ENCODE data around the gene PNN.
"Not testable (repeated sequence)": the region's sequence is repeated elsewhere in the genome, so short reads cannot be mapped to it uniquely, and the experiment has no call there.

Gene PNN

DNA sequence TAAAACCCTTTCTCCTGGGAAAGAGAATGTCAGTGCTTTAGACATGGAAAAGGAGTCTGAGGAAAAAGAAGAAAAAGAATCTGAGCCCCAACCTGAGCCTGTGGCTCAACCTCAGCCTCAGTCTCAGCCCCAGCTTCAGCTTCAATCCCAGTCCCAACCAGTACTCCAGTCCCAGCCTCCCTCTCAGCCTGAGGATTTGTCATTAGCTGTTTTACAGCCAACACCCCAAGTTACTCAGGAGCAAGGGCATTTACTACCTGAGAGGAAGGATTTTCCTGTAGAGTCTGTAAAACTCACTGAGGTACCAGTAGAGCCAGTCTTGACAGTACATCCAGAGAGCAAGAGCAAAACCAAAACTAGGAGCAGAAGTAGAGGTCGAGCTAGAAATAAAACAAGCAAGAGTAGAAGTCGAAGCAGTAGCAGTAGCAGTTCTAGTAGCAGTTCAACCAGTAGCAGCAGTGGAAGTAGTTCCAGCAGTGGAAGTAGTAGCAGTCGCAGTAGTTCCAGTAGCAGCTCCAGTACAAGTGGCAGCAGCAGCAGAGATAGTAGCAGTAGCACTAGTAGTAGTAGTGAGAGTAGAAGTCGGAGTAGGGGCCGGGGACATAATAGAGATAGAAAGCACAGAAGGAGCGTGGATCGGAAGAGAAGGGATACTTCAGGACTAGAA lies 6.1 kb downstream of the PNN start:
- DNase-seq (ENCODE audit: low read depth), result no peak

DNA sequence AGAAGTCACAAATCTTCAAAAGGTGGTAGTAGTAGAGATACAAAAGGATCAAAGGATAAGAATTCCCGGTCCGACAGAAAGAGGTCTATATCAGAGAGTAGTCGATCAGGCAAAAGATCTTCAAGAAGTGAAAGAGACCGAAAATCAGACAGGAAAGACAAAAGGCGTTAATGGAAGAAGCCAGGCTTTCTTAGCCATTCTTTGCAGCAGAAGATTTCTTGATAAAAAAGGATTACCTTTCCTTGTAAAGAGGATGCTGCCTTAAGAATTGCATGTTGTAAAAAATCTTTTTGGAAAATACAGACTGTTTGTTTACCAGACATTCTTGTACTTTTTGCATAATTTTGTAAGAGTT lies 6.6 kb downstream of the PNN start:
- DNase-seq (ENCODE audit: low read depth), result no peak

DNA sequence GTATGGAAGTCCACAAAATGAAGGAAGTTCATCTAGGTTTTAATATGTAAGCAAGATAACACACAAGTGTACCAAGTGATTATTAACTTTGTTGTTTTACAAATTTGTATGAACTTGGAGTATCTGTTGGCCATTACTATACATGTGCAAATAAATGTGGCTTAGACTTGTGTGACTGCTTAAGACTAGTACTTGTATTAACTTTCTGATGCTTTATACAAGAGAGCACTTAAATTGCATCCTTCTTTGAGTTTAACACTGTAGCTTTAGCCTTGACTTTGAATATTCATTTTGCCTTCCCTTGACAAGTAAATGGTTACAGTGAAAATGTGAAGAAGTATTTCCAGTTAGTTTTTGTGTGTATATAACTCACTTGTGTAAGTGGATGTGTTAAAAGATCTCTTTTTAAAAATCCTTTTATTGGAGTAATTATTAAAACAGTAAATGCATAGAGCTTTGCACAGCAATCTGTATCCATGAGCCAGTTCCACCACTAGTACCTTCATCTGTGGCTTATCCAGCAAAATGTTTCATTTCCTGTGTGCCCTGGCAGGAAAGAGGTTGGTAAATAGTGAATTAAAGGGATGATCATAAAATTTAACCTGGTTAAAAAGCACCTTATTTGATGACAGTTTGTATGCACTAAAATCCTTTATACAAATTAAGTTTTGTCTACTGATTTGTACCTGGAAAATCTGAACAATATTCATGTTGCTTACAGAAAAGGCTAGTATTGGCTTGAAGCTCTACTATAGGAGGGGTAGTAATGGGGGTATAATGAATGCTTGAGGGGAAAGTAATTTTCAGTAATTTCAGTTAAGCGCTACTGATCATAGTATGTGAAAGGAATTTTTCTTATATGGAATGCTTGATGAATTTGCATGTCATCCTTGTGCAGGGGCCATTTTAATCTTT lies 8.0 kb downstream of the PNN start:
- no peak for DNase-seq (ENCODE audit: low read depth)

DNA sequence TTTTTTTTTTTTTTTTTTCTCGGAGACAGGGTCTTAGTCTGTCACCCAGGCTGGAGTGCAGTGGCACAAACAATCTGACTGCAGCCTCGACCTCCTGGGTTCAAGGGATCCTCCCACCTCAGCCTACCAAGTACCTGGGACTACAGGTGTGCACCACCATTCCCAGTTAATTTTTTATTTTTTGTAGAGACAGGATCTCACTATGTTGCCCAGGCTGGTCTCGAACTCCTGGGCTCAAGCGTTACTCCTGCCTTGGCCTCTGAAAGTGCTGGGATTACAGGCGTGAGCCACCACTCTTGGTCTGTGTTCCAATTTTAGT lies 8.6 kb downstream of the PNN start:
- not testable (repeated sequence) for DNase-seq (ENCODE audit: low read depth)

DNA sequence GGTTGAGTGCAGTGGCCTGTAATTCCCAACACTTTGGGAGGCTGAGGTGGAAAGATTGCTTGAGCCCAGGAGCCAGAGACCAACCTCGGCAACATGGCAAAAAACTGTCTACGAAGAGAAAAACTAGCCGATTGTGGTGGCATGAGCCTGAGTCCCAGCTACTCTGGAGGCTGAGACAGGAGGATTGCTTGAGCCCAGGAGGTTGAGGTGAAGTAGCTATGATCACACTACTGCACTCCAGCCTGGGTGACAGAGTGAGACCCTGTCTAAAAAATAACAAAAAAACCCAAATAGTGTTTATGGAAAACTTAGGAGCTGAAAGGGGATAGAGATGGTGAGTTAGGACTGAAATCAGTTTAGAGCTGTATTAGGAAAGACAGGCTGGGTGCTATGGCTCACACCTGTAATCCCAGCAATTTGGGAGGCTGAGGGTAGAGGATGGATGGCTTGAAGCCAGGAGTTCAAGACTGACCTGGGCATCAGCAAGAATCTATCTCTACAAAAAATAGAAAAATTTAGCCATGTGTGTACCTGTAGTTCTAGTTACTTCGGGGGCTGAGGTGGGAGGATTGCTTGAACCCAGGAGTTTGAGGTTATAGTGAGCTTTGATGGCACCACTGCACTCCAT lies 9.7 kb downstream of the PNN start:
- no peak for DNase-seq (ENCODE audit: low read depth)

DNA sequence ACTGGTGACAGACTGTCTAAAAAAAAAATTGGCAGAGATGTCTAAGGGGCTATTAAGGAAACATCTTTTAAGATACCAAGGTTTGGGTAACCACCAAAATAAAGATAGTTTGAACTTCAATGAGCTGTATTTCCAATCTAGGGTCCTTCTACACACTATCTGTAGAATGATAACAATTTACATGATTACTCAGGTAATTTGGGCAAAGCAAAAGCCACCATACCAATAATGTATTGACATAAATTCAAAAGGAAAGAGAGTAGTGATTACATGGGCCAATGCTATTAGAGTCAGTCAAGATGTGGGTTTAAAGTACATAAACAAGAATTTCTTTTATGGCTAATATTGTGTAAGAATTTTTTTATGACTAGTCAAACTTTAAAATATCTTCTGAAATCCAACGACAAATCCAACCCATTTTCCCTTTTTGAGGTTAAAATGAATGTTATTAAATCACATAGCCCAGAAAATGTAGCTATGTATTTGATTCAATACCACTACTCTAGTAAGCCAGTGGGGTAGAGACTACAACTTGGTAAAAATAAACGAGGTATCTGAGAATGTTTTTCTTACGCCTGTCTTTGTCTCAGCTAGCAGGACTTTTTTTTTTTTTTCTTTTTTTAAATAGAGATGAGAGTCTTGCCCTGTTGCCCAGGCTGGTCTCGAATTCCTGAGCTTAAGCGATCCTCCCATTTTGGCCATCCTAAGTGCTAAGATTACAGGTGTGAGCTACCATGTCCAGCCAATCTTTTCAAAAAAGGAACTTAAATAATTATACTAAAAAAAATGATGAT lies 10.4 kb downstream of the PNN start:
- no peak for DNase-seq (ENCODE audit: low read depth)

DNA sequence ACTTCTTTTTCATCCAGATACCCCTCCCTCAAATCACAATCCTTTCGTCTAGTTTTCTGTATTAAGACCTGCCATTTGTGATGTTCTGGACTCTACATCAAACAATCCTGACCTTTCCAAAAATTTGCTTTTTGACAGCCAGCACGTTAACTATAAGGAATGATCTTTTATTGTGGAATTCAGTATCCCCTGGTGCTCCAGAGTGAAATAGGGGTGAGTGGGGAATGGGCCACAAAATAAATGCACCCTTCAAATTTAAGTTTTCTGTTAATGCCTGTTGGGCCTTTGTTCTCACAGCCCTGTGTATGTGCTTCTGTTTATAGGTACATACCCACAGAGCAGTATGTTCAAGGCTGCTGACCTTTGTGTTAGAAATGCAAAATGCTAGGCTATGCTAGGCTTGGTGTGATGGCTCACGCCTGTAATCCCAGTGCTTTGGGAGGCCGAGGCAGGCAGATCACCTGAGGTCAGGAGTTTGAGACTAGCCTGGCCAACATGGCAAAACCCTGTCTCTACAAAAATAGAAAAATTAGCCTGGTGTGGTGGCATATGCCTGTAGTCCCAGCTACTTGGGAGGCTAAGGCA lies 12.0 kb downstream of the PNN start:
- DNase-seq (ENCODE audit: low read depth), result no peak

DNA sequence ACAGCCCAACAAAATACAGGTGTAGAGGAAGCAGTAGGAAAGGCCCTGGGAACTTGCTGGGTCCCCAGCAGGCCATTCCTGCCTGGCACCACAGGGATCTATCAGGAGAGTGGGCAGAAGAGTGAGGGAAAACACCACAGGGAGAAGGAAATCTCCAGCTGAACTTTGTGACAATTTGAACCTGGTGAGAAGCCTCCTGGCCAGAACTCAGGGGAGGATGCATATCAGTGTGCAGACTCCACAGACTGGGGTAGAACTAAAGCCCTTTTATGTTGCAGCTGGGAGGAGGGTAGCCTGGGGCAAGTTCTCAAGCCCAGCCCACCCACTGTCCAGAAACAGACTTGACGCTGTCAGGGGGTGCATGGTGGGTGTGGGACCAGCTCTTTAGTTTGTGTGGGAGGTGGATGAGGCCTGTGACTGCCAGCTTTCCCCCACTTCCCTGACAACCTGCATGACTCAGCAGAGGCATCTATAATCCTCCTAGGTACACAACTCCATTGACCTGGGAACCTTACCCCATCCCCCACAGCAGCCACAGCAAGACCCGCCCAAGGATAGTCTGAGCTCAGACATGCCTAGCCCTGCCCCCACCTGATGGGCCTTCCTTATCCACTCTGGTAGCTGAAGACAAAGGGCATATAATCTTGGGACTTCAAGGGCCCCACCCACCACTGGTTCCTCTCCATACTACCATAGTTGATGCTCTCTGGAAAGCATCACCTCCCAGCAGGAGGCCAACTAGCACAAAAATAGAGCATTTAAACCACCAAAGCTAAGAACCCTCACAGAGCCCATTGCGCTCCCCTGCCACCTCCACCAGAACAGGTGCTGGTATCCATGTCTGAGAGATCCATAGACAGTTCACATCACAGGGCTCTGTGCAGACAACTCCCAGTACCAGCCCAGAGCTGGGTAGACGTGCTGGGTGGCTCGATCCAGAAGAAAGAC lies 28.9 kb downstream of the PNN start:
- no peak for DNase-seq (ENCODE audit: low read depth)

DNA sequence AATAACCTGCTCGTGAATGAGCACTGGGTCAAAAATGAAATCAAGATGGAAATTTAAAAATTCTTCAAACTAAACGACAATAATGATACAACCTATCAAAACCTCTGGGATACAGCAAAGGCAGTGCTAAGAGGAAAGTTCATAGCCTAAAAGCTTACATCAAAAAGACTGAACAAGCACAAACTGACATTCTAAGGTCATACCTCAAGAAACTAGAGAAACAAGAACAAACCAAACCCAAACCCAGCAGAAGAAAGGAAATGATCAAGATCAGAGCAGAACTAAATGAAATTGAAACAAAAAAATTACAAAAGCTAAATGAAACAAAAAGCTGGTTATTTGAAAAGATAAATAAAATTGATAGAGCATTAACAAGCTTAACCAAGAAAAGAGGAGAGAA lies 32.4 kb downstream of the PNN start:
- not testable (repeated sequence) for DNase-seq (ENCODE audit: low read depth)

DNA sequence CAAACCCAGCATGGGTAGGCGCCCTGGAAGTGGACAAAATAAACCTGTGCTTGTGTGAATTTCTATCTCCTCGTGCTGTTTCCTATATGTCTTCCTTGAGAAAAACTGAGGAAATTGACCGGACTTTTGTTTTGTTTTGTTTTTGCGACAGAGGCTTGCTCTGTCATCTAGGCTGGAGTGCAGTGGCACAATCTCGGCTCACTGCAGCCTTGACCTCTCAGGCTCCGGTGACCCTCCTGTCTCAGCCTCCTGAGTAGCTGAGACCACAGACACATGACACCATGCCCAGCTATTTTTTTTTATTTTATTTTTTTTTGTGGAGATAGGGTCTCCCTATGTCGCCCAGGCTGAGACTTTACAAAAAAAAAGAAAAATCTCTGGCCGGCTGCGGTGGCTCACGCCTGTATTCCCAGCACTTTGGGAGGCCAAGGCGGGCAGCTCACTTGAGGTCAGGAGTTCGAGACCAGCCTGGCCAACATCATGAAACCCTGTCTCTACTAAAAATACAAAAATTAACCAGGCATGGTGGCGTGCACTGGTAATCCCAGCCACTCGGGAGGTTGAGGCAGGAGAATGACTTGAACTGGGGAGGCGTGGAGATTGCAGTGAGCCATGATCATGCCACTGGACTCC lies 36.2 kb downstream of the PNN start:
- no peak for DNase-seq (ENCODE audit: low read depth)

DNA sequence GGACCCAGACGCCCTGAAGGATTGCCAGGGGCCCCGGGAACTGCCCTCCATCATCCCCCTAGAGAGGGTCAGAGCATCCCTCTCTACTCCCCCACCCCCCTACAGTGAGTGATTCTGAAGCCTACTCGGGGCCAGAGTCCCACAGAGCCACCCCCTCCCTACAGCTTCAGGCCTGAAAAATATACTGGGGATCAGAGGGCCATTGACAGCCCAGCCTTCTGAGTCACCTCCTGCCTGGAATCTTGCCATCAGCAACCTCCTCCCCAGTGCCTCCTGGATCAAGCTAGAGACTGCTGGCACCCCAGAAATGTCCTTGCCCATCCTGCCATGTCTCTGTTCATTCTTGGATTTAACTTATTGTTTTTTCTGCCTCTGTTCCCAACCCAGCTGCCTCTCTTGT lies 37.0 kb downstream of the PNN start:
- no peak for DNase-seq (ENCODE audit: low read depth)

DNA sequence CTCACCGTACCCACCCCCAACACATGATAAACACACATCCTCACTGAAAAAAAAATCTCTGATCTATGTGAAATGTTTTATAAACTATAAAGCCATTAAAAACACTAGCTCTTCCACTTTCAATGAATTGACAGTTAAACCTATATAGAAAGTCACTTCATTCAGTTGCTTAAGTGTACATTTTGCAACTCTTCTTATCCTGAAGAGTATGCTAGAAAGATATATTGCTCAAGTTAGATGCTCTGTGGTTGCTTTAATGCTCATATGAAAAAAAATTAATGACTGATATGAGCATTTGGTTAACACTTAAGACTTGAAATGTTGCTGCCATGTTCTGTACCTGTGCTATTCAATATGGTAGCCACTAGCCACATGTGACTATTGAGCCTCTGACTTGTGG lies 37.6 kb downstream of the PNN start:
- no peak for DNase-seq (ENCODE audit: low read depth)

DNA sequence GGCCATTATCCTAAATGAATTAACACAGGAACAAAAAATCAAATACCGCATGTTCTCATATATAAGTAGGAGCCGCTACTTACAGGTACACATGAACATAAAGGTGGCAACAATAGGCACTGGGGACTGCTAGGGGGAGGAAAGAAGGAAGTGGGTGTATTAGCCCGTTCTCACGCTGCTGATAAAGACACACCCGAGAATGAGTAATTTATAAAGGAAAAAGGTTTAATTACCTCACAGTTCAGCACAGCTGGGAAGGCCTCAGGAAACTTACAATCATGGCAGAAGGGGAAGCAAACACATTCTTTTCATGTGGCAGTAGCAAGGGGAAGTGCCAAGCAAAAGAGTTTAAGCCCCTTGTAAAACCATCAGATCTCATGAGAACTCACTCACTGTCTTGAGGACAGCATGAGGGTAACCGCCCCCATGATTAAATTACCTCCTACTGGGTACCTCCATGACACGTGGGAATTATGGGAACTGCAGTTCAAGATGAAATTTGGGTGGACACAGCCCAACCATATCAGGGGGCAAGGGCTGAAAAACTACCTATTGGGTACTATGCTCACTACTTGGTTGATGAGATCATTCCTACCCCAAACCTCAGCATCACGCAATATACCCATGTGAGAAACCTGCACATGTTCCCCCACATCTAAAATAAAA lies 42.3 kb downstream of the PNN start:
- DNase-seq (ENCODE audit: low read depth), result no peak

DNA sequence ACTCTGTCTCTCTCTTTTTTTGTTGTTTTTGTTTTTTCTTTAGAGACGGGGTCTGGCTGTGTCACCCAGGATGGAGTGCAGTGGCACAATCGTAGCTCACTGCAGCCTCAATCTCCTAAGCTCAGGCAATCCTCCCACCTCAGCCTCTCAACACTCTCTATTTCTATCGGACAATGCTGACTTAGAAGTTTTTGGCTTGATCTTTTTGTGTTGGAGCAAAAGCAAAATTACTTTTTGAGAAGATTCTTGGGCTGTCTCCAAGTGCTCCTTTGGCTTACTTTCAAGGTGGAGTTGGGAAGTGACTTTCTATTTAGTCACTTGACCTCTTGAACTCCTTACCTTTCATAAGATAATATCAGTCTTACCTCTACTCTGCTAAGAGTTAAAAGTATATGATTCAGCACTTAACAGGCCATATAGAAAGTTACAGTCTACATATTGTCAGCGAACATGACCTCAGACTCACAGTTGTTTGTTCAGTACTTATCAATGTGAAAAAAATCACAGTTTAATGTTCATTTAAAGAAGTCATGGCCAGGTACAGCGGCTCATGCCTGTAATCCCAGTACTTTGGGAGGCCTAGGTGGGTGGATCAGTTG lies 43.2 kb downstream of the PNN start:
- DNase-seq (ENCODE audit: low read depth), result no peak

DNA sequence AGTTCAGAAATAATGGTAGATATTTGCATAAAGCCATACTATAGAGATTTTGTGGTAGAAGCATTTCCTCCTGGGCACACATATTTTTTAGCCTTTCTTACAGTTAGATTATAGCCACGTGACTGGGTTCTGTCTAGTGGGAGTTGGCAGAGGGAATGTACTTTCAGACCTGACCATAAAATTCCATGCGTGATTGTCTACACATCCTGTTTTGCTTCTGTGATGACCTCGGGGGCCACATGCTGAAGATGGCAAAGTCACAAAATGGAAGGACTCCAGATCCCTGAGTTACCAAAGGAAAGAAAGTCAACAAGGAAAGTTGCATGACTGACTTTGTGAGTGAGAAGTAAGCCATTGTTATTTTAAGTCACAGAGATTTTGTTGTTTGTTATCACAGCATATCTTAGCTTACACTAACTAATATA lies 44.0 kb downstream of the PNN start:
- no peak for DNase-seq (ENCODE audit: low read depth)

DNA sequence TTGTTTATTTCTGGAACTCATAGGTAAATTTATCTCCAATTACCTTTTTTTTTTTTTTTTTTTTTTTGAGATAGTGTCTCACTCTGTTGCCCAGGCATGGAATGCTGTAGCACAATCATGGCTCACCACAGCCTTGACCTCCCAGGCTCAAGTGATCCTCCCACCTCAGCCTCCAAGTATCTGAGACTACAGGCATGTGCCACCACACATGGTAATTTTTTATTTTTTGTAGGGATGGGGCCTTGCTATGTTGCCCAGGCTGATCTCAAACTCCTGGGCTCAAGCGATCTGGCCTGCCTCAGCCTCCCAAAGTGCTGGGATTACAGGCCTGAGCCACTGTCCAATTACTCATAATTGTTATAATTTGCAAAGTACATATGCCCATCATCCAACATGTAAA lies 45.4 kb downstream of the PNN start:
- not testable (repeated sequence) for DNase-seq (ENCODE audit: low read depth)

DNA sequence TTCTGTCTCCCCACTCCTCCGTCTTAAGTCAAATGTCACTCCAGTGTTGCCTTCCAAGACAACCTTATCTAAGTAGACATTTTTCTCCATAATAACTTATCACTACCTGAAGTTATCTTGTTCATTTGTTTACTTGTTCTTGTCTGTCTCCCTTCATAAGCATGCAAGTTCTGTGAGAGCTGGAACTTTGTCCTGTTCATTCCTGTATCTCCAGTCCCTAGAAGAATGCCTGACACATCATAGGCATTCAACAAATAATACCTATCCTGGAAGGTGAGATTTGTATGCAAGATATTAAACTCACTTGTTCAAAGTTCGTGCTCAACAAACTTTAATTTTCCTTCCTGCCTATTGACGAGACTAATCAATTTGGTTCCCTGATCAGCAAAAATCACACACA lies 53.0 kb downstream of the PNN start:
- DNase-seq (ENCODE audit: low read depth), result no peak

DNA sequence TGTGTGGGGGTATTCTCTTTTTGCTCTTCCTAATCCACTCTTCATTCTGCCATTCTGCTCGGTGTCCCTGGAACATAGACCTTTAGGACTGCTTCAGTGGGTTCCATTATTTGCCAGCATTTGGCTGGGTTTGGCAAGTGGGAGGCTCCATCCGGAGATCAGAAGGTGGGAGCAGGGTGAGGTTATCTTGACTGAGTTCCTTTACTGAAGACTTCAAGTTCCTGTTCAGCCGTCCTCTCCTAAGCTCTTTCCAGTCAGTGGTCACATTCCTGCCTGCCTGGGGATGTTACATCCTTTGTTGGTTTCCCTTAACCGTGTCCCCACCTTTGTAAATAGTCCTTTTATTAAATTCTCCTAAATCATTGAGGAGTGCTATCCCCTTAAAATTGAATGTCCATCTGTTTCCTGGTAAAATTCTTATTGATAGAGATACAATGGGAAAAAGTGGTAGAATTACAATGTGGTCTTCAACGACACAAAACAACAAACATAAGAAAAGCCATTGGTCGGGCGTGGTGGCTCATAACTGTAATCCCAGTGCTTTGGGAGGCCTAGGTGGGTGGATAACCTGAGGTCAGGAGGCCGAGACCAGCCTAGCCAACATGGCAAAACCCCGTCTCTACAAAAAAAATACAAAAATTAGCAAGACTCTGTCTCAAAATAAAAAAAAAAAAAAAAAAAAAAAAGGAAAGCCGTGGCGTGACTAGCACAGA lies 53.6 kb downstream of the PNN start:
- DNase-seq (ENCODE audit: low read depth), result no peak

DNA sequence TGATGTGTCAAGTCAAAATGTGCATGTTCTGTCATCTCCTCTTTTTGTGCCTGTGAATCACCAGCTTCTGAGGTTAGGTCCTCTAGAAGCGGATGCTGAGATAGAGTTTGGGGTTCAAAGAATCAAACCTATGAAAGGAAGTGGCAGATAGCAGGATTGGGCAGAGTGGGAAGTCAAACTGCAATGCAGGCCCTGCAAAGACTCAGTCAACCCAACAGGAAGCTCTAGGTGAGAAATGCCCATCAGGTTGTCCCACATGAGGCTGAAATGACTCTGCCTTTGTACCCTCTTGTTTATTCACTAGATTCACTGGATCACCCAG lies 54.1 kb downstream of the PNN start:
- DNase-seq (ENCODE audit: low read depth), result no peak
